CD4-positive, alpha-beta T cell treated with Interferon alpha-2 for 1 hour (primary cell): ENCODE results near the gene PWWP2B.
A peak's percentile ranks its signal among the peaks of the same experiment; 100 is the strongest.
"Not testable (repeated sequence)": the region's sequence is repeated elsewhere in the genome, so short reads cannot be mapped to it uniquely, and the experiment has no call there.

Experiments
- DNase-seq, 2 donors: peaks; one replicate each; pipeline ENCODE4 v3.0.0-alpha.2; 2020 to 2022

Gene PWWP2B

DNA sequence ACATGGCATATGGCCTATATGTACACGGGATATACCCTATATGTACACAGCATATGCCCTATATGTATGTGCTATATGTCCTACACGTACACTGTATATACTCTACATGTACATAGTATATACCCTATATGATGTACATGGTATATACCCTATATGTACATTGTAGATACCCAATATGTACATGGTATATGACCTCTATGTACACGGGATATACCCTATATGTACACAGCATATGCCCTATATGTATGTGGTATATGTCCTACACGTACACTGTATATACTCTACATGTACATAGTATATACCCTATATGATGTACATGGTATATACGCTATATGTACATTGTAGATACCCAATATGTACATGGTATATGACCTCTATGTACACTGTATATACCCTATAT is 38.3 kb downstream of the PWWP2B start:
- not testable (repeated sequence) for DNase-seq

DNA sequence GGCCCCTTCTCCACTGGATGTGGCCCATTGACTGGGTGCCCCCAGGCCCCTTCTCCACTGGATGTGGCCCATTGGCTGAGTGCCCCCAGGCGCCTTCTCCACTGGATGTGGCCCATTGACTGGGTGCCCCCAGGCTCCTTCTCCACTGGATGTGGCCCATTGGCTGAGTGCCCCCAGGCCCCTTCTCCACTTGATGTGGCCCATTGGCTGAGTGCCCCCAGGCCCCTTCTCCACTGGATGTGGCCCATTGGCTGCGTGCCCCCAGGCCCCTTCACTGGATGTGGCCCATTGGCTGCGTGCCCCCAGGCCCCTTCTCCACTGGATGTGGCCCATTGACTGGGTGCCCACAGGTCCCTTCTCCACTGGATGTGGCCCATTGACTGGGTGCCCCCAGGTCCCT is 39.1 kb downstream of the PWWP2B start:
- not testable (repeated sequence) for DNase-seq

DNA sequence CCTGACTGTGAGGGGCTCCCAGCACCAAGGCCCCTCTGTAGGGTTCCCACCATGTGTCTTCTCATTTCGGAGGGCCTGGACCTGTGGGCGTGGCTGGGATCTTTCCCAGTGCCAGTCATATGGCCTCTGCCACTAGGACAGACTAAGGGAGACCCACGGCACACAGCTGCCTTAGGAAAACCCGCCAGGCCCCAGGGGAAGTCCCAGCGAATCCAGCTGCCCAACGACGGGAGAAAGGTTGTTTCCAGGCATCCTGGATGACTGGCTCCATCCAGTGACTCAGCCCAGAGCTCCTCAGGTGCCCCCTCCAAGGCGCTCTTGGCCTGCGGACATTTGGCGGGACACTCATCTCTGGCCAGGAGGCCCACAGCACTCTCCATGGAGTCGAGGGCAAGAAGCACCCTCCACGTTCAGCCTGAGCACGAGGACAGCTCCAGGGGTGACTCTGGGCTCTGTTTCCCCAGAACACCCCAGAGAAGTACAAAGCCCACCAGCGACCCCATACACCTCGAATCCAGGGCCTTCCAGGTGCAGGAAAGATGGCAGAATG is 39.9 kb downstream of the PWWP2B start:
- DNase-seq, result no peak

DNA sequence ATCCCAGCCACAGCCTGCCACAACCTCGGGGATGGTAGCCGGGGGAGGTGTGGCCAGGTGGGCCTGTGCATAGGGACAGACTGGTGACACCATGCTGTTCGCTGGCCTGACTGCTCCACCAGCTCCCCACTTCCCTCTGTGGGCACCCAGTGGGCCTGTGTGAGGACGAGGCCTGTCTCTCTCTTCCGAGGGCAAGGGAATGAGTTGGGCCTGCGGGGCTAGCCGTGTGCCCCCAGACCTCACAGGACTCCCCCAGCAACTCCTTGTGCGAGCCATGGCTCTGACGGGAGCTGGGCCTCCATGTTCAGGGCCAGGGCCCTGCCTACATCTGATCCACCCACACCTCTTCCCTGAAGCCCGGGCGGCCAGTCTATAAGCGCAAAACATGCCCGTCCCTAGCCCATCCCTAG is 40.5 kb downstream of the PWWP2B start:
- DNase-seq, result no peak

DNA sequence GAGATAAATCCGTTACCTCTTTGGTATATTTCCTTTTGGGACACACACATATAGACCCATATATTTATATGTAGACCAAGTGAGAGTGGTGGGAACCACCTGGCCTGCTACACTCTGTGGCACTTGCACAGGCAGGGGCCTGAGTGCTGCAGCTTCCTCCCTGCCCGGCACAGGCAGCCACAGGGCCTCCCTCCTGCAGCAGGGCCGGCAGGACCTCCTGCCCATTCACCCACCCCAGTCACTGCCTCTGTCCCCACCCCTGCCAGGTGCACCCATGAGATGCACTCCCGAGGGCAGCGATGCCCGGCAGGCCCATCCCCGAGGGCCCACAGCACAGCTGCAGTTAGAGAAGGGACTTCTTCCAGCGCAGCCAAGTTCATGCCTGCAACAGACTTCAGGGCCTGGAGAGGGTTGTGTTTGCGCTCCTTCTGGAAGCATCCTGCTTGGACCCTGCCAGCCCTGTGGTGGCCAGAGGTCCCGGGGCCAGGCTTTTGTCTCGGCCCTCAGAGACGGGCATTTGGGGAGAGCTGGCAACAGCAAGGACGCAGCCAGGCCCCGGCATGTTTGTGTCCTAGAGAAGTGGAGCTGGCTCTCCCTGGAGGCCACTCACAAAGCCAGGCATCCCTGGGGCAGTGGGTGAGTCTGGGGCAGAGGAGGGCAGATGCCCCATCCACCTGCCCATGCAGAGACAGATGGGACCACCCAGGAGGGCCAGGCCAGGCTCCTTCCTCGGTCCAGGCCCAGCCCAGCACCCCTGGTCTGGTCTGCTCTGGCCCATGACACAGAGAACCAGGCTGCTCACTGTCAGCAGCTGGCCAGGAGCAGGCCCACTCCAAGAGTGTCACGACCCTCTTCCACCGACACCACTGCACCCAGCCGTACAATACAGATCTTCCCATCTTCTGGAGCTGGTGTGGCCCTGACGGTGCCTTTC is 41.4 kb downstream of the PWWP2B start:
- DNase-seq, result no peak

DNA sequence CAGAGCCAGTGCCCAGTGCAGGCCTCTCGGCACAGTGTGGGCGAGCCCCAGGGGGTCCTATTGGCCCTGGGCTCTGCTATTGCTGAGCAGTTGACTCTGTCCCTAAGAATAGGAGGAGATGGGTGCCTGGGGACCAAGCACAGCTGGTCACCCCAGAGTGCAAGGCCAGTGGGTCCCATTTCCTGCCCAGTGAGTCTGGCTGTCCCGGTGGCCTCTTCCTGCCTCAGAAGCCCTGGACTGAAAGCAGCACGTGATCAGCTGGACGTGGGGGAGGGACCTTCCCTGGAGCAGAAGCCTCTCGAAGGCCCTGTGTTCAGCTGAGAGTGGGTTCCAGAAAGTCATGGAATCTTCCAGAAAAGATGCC is 42.0 kb downstream of the PWWP2B start:
- no peak for DNase-seq

DNA sequence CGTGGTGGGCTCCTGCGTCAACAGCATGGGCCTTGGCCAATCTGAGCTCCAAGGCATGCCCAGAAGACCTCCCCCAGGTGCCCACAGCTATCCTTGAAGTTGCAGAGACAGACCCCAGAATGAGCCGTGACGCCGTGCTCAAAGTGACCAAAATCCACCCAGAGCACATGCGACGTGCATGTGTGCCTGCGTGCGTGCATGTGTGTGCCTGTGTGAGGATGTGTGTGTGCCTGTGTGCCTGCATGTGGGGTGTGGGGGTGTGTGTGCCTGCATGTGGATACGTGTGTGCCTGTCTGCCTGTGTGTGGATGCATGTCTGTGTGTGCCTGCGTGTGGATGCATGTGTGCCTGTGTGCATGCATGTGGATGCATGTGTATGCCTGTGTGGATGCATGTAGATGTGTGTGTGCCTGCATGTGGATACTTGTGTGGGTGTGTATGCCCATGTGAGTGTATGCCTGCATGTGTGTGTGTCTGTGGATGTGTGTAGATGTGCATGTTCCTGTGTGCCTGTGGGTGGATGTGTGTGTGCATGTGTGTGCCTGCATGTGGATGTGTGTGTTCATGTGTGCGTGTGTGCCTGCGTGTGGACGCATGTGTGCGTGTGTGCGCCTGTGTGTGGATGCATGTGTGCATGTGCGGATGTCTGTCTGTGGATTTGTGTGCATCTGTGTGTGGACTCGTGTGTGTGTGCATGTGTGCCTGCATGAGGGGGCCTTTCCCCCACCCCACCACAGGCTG is 42.6 kb downstream of the PWWP2B start:
- no peak for DNase-seq

DNA sequence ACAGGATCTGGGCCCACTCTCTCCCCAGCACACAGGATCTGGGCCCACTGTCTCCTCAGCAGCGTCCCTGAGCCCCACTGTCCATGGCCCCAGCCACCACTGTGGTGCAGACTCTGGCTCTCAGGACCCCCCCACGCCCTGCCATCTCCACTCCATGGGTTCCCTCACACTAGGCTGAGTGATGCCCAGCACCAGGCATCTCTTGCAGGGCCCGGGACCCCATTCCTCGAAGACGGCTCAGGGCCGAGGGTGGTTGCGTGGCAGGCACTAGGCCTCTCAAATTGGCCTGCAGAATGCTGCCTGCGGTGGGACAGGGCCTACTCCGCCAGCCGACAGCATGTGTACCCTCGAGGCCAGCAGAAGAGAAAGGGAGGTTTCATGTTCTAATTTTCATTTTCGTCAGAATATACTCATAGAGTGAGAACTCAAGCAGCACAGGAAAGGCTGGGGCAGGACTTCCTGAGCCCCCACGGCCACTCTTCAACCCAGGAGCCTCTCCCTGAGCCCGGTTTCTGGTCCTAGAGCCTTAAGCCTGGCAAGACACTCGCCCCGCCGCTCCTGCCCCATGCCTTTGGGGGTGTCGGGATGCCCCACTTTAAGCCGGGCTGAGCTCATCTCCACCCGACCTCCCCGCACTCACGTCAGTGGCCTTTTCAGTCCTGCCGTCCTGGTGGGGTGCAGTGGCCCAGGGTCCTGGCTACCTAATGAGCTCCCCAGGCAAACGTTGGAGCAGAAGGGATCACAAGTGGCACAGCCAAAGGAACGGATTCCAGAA is 44.0 kb downstream of the PWWP2B start:
- no peak for DNase-seq

DNA sequence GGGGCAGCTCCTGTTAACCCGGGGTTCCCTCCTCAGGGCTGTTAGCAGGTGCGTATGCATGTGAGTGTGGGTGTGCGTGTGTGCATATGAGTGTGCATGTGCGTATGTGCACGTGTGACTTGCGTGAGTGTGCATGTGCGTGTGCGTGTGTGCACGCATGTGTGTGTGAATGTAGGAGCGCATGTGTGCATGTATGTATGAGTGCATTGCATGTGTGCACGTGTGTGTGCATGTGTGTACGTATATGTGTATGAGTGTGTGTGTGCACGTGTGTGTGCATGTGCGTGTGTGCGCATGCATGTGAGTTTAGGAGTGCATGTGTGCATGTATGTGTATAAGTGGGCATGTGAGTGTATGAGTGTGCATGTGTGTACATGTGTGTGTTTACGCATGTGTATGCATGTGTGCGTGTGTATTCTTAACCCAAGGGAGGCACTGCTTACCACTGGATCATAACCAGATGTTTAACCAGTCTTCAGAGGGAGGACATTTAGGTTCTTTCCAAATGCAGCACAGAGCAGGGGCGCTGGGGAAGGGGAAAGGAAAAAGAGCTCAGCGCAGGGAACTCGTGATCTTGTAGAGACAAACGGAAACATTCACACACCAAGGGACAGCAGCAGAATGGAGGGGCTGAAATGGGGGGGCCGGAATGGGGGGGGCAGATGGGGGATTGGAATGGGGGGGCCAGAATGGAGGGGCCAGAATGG is 45.0 kb downstream of the PWWP2B start:
- DNase-seq, result no peak

DNA sequence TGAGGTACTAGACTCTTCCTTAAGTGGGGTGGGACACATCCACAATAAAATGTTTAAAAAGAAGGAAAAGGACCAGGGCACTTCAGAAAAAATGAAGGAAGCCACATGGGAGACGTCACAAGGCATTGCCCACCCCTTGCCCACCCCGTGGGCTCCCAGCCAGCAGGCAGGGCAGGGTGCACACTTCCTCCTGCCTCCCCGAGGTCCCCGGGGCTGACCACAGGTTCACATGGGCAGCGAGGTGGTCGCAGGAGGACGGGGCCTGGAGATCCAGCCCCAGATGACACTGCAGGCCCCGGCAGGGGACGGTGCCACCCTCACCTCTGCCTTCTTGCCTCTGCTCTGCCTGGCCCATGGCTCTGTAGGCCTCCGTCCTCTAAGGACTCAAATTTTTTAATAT is 45.6 kb downstream of the PWWP2B start:
- DNase-seq, result no peak

DNA sequence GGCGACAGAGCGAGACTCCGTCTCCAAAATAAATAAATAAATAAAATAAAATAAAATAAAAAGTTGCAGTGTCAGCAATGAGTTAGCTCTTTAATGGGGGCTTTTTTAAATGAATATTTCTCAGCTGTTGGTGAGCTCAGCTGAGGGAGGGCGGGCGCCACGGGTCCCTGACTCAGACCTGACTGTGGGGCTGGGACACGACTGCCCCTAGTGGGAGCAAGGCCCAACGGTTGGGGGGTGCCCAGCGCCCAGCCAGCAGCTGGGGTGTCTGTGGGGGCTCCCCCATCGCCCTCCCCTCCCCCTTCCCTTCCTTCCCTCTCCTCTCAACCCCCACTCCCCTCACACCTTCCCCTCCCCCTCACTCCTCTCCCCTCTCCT is 46.6 kb downstream of the PWWP2B start:
- DNase-seq, result peak; percentile 80 to 83

DNA sequence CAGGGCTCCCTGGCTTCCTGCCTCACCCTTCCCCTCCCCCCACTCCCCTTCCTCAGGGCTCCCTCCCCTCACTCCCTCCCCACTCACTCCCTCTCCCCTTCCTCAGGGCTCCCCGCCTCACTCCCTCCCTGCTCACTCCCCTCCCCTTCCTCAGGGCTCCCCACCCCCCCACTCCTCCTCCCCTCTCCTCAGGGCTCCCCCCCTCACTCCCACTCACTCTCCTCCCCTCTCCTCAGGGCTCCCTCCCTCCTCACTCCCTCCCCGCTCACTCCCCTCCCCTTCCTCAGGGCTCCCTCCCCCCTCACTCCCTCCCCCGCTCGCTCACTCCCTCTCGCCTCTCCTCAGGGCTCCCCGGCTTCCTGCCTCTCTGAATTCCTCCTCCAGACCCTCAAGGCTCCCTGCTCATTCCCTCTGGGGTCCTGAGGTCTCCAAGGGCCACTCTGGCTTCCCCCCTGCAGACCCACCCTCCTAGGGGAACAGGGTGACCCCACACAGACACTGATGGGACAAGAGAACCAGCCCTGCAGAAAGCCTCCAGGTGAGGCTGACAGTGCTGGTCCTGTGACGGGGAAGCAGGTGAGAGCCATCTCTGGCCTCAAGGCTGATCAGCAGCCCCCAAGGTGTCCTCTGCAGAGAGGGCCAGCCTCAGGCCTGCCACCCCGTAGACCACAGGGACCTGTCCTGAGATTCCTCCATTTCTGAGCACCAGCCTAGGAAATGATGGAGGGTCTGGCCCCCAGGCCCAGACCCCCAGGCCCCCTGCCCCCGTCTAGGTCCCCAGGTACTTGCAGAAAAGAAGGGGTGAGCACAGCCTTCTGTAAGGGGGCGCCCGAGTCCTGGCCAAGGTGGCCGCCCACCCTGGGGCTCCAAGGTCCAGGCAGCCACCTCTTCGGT is 47.2 kb downstream of the PWWP2B start:
- peak in 1 of 2 donors; percentile 46 for DNase-seq

DNA sequence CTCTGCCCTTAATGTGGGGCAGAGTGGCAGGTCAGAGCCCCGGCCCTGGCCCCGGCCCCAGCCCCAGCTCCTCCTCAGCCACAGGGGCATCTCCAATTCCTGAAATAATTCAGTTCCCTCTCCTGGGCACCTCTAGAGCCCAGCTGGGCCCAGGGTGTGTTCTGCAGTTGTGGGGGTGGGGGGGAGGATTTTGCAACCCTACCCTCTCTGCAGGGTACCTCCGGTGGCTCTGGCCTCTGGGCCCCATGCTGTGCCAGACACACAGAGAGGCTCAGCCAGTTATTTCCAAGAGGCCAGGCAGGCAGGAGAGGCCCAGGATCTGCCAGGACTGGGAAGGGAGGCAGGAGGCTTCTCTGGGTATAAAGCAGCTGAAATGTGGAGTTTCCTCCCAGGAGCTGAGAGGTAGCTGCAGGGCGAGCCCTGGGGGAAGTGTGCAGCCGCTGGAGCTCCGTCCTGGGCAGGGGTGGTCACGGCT is 47.9 kb downstream of the PWWP2B start:
- no peak for DNase-seq

DNA sequence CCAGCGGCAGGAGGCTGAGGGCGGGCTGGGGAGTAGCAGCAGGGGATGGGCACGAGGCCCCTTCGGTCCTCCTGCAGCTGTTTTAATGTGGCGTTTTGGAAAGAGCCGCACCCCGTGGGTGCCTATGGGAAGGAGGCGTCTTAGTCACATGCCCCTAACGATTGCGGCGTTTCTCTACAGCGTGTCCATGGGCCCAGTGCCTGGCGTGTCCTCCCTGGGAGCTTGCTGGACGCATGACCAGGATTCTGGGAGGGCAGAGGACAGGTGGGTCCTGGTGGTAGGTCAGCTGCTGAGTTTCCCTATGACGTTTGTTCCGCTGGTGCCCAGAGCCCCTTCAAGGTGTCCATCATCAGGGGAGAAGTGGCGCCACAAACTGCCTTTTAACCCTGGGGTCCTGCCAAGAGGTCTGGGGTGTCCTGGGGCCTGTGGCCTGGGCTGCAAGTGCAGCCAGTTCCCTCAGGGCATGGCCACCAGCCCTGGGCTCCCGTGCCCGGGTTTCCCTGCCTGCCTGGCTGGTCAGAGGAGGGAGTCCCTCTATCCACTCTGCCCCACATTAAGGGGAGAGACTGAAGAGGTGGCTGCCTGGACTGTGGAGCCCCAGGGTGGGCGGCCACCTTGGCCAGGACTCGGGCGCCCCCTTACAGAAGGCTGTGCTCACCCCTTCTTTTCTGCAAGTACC is 48.7 kb downstream of the PWWP2B start:
- DNase-seq, result no peak

DNA sequence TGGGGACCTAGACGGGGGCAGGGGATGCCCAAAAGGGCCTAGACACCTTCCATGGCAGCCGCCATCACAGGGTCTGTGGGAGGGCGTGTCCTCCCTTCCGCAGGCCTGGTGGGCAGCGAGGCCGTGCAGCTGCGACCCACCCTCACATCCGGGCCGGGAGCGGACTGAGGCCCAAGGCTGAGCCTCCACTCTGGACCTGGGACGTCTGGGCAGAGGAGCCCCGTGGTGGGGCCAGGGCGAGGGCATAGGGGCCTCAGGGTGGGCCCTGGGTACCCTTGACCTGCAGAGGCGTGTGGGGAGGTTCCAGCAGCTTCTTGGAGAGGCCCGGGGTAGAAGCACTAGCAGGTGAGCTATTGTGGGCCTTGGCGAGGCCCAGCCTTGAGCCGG is 49.2 kb downstream of the PWWP2B start:
- DNase-seq, result no peak

DNA sequence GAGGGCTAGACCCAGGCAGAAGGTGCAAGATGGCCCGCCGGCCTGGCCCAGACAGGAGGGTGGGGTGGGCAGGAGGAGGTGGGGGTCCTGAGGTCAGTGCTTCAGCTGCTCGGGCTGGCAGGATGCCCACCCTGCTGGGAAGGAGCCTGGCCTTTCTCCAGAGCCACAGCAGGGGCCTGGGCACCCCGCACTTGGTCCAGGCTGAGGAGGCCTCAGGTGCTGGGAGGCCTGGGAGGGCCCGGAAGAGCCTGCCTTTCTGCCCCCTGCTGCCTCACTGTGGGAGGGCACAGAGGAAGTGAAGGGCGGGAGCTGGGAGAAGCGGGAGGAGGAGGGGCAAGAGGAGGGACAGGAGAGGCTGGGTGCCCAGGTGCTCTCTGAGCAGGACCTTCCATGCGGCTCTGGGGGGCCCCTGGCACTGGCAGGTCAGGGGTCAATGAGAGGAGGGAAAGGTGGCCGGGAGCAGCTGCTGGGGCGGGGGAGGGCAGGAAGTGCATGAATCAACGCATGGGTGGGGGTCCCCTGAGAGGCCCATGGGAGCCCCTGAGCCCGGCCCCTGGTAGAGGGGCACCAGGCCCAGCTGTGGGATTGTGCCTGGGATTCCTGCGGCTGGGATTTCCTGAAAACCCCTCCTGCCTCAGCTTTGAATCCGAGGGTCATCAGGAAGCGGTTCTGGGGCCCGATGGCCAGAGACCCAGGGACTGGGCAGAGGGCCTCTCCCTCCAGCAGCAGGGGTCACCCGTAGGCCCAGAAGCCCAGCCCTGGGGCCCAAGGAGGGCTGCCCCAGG is 49.9 kb downstream of the PWWP2B start:
- DNase-seq, result peak; percentile 77 to 82

DNA sequence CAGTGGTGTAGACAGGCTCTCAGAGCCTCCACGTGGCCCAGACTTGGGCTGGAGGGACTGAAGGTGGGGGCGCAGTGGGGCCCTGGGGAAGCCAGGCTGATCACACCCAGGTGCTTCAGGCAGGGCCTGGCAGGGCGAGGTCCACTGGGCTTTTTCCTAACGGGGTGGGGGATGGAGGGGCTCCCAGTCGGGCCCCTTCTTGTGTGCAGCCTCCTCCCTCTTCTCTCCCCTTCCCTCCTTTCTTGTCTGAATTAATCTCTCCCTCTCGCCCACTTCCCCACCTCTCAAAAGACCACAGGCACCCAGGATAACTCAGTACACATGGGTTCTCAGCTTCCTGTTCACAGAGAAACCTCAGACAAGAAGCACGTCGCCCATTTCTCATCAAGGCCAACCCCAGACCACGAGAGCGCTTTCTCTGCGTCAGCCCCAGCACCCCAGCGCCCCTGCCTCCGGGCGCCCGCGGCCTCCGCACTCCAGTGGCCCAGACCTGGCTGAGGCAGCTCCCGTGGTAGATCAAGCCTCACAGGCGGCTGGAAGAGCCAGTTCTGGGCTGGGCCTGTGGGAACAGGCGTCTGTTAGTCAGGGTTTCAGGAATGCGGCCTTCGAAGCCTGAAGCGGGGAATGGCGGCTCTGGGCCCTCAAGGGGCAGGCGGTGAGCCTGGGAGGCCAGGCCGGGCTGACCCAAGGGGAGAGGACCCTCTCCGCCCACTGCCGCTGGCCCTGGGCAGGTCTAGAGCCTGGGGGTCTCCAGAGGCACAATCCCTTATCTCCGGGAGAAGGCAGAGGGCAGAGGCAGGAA is 50.6 kb downstream of the PWWP2B start:
- DNase-seq, result peak; percentile 89 to 91

DNA sequence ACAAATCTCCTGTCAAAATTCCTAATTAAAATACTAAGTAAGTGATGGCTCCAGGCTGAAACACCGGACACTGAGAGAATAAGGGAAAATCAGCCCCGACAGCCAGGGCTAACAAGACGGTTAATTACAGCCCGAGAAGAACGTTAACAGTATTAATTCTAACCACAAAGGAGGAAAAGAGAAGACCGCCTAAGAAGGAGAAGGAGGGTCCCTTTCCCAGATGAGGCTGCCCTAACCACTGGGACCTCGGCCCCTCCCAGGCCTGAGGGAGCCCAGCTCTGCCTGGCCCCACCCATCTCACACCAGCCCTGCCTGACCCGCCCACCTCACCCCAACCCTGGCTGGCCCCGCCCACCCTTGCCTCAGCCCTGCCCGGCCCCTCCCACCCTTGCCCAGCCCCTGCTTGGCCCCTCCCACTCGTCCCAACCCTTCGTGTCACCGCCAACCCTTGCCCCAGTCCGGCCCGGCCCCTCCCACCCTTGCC is 51.3 kb downstream of the PWWP2B start:
- peak; percentile 77 to 79 for DNase-seq
